Peyer's patch (tissue), 4 donors: ENCODE results near the gene REST. TPM values are rescaled to one million over a fixed set of nuclear protein-coding genes. Genes with fewer than 3 reads are reported as not detected.
"Not testable (repeated sequence)": the region's sequence is repeated elsewhere in the genome, so short reads cannot be mapped to it uniquely, and the experiment has no call there.

ENCODE experiments used
- DNase-seq, 3 donors: peaks; one replicate each; pipeline ENCODE4 v3.0.0-alpha.2; 2017 to 2019
- H3K27ac ChIP-seq, 4 donors: fragments of 200-600 bp; sonication (generic); one replicate each; pipeline ENCODE4 v1.5.1; 2016 to 2019
- H3K27me3 ChIP-seq, 2 donors: fragments of 200-600 bp; sonication (generic); one replicate each; pipeline ENCODE4 v1.5.1; 2019
- H3K36me3 ChIP-seq, 3 donors: fragments of 200-600 bp; sonication (generic); one replicate each; pipeline ENCODE4 v1.5.1; 2016 to 2019
- H3K4me1 ChIP-seq, 4 donors: fragments of 200-600 bp; sonication (generic); one replicate each; pipeline ENCODE4 v1.5.1; 2016 to 2019
- H3K4me3 ChIP-seq, 4 donors: fragments of 200-600 bp; sonication (generic); 1 replicate in 3 of 4; 2 replicates in 1 of 4; pipeline ENCODE4 v1.5.1; 2016 to 2019; ENCODE audit warnings: mild to moderate bottlenecking in 1 of 4
- H3K9me3 ChIP-seq, 4 donors: fragments of 200-600 bp; sonication (generic); one replicate each; pipeline ENCODE4 v1.5.1; 2016 to 2019; ENCODE audit warnings: mild to moderate bottlenecking in 1 of 4
- POLR2A ChIP-seq, 2 donors: fragments of 450-650 bp; IDR thresholded peaks; one replicate each; pipeline ENCODE4 v1.5.1; 2017; ENCODE audit warnings: antibody characterized with exemption in 2 of 2, mild to moderate bottlenecking in 2 of 2, moderate library complexity in 2 of 2
- total RNA-seq, 4 donors: library from RNA; depleted of rRNA; stranded (reverse); fragments of >200 nt; gene quantifications; one replicate each; pipeline ENCODE4 v1.1.0, GENCODE V29; 2016
- TF ChIP-seq, protein P1 (sequence below), 6 experiments: fragments of 450-650 bp in 4 of 6; fragments of 200-600 bp in 2 of 6; sonication (generic) in 1 of 6; IDR thresholded peaks; one replicate each; pipeline ENCODE4 v1.5.1; 2017 to 2019; ENCODE audit warnings: antibody characterized with exemption in 6 of 6, mild to moderate bottlenecking in 3 of 6, moderate library complexity in 1 of 6

Gene REST
- total RNA-seq, 4 donors from 2014 or later, result 27.1 to 37.9 (median 36.0) TPM

- no peaks in the 10 kb centered on the region for H3K9me3 ChIP-seq
- no peaks in the 10 kb centered on the region for H3K4me1 ChIP-seq
- H3K36me3 ChIP-seq, result peaks cover 0 to 13% (median 0%) of the 10 kb centered on the region in 3 donors
- H3K27me3 ChIP-seq, result no peaks in the 10 kb centered on the region
- DNase-seq, result no peak
- no peak overlapping the region for H3K27ac ChIP-seq
- H3K4me3 ChIP-seq, result no peak overlapping the region
- TF ChIP-seq, protein P1, sequence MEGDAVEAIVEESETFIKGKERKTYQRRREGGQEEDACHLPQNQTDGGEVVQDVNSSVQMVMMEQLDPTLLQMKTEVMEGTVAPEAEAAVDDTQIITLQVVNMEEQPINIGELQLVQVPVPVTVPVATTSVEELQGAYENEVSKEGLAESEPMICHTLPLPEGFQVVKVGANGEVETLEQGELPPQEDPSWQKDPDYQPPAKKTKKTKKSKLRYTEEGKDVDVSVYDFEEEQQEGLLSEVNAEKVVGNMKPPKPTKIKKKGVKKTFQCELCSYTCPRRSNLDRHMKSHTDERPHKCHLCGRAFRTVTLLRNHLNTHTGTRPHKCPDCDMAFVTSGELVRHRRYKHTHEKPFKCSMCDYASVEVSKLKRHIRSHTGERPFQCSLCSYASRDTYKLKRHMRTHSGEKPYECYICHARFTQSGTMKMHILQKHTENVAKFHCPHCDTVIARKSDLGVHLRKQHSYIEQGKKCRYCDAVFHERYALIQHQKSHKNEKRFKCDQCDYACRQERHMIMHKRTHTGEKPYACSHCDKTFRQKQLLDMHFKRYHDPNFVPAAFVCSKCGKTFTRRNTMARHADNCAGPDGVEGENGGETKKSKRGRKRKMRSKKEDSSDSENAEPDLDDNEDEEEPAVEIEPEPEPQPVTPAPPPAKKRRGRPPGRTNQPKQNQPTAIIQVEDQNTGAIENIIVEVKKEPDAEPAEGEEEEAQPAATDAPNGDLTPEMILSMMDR (IDR thresholded peaks at IDR 0.05), result no peak
- no peak for TF ChIP-seq POLR2A (IDR thresholded peaks at IDR 0.05)
Measured at GRCh38 chr4:56937262-56937661, 29.6 kb downstream of the REST start.

- not testable (repeated sequence) for DNase-seq, H3K27me3 ChIP-seq, H3K4me1 ChIP-seq, H3K9me3 ChIP-seq, H3K27ac ChIP-seq, H3K4me3 ChIP-seq
- H3K36me3 ChIP-seq, result peaks cover 0 to 13% (median 0%) of the 10 kb centered on the region in 3 donors
Measured at GRCh38 chr4:56939826-56940225, 32.1 kb downstream of the REST start.

DNA sequence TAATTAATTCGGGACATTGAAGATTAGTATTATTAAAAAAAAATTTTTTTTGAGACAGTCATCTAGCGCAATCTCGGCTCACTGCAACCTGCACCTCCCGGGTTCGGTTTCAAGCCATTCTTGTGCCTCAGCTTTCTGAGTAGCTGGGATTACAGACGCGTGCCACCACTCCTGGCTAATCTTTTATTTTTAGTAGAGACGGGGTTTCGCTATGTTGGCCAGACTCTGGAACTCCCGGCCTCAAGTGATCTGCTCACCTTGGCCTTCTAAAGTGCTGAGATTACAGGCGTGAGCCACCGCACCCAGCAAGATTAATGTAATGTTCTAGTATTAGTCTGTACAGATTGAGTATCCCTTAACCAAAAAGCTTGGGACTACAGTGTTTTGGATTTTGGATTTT lies 32.7 kb downstream of the REST start:
- TF ChIP-seq POLR2A (IDR thresholded peaks at IDR 0.05), result no peak
- TF ChIP-seq, protein P1 (IDR thresholded peaks at IDR 0.05), result no peak
- Histone ChIP-seq H3K27me3 (no peaks in the 10 kb centered on the region), H3K4me3 (no peak overlapping the region), H3K9me3 (no peaks in the 10 kb centered on the region), H3K4me1 (no peaks in the 10 kb centered on the region), H3K36me3 (peaks cover 0 to 13% (median 0%) of the 10 kb centered on the region in 3 donors), H3K27ac (no peak overlapping the region)
- DNase-seq, result no peak

GRCh38 chr4:56940971-56941370 lies 33.3 kb downstream of the REST start:
- TF ChIP-seq, protein P1 (IDR thresholded peaks at IDR 0.05), result no peak
- TF ChIP-seq POLR2A (IDR thresholded peaks at IDR 0.05), result no peak
- Histone ChIP-seq H3K27ac (no peak overlapping the region), H3K4me3 (no peak overlapping the region), H3K36me3 (peaks cover 0 to 13% (median 0%) of the 10 kb centered on the region in 3 donors), H3K9me3 (no peaks in the 10 kb centered on the region), H3K27me3 (no peaks in the 10 kb centered on the region), H3K4me1 (no peaks in the 10 kb centered on the region)
- DNase-seq, result no peak

GRCh38 chr4:56941403-56941802 lies 33.7 kb downstream of the REST start:
- Histone ChIP-seq H3K36me3 (peaks cover 0 to 13% (median 0%) of the 10 kb centered on the region in 3 donors), H3K4me3 (no peak overlapping the region), H3K27me3 (no peaks in the 10 kb centered on the region), H3K4me1 (no peaks in the 10 kb centered on the region), H3K27ac (no peak overlapping the region), H3K9me3 (no peaks in the 10 kb centered on the region)
- no peak for TF ChIP-seq POLR2A (IDR thresholded peaks at IDR 0.05)
- TF ChIP-seq, protein P1 (IDR thresholded peaks at IDR 0.05), result no peak
- no peak for DNase-seq

DNA sequence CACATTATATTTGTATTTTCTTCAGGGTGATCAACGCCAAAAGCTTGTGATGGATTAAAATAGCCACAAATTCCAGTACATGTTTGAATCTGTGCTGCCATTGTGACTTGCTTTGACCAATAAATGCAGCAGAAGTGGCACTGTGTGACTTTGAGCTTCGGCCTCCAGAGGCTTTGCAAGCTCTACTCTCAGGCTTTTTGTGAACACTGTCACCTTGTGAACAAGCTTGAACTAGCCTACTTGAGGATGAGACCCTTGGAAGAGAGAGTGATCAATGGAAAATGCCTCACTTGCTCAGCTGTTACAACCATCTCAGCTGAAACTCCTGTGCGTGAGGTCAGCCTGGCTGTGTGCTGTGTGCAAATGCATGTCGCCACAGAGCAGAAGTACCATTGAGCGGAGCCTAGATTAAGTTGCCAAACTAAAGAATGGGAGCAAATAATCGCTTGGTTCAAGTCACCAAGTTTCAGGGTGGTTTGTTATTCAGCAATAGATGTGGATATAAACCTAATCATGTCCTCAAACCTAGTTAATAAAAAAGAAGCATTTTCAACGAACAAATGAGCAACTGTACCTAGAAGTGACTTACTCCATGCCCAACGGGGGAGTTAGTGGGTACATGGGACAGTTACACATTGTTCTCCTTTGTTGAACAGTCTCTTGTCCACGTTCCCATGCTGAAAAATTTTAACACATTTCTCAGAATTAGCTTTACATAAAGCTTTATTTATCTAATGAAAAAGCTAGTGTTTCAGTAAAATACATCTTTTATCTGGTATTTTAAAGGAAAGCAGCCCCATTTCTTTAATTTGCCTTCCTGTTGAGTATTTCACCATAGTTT lies 46.2 kb downstream of the REST start:
- H3K9me3 ChIP-seq, result no peaks in the 10 kb centered on the region
- no peak overlapping the region for H3K4me3 ChIP-seq
- no peak for DNase-seq

More for the DNA sequence above, 46.2 kb downstream of the REST start:
- Histone ChIP-seq H3K27ac (no peak overlapping the region), H3K27me3 (no peaks in the 10 kb centered on the region), H3K4me1 (no peaks in the 10 kb centered on the region), H3K36me3 (no peaks in the 10 kb centered on the region)
- no peak for TF ChIP-seq POLR2A (IDR thresholded peaks at IDR 0.05)
- TF ChIP-seq, protein P1 (IDR thresholded peaks at IDR 0.05), result no peak
